Measurements from ENCODE around the gene IKZF2.
A peak's percentile ranks its signal among the peaks of the same experiment; 100 is the strongest.

IKZF2 gene

GRCh38 chr2:213151437-213152064 is at the start of gene IKZF2:
IKZF2 (minus strand) TSS chr2:213151612; CDS start chr2:213148629, 2,983 bp downstream.
- DNase-seq (ENCODE audit: low read depth in 2 of 2), result peak; percentile 72 to 73

GRCh38 chr2:213199871-213200270 is 48.5 kb upstream of the IKZF2 start:
- no peak for DNase-seq (ENCODE audit: low read depth in 2 of 2)

- no peak for DNase-seq (ENCODE audit: low read depth in 2 of 2)
These were observed 37.8 kb upstream of the IKZF2 start for GRCh38 chr2:213189001-213189899.

- DNase-seq (ENCODE audit: low read depth in 2 of 2), result no peak
These were observed 37.1 kb upstream of the IKZF2 start for GRCh38 chr2:213188533-213188867.

GRCh38 chr2:213187833-213188532 is 36.6 kb upstream of the IKZF2 start:
- peak; percentile 44 to 50 for DNase-seq (ENCODE audit: low read depth in 2 of 2)

GRCh38 chr2:213187386-213187785 is 36.0 kb upstream of the IKZF2 start:
- no peak for DNase-seq (ENCODE audit: low read depth in 2 of 2)

GRCh38 chr2:213185147-213185822 is 33.9 kb upstream of the IKZF2 start:
- no peak for DNase-seq (ENCODE audit: low read depth in 2 of 2)

GRCh38 chr2:213181712-213182111 is 30.3 kb upstream of the IKZF2 start:
- DNase-seq (ENCODE audit: low read depth in 2 of 2), result no peak

GRCh38 chr2:213177679-213178078 is 26.3 kb upstream of the IKZF2 start:
- no peak for DNase-seq (ENCODE audit: low read depth in 2 of 2)

- no peak for DNase-seq (ENCODE audit: low read depth in 2 of 2)
These were observed 24.3 kb upstream of the IKZF2 start for GRCh38 chr2:213175673-213176247.

- DNase-seq (ENCODE audit: low read depth in 2 of 2), result no peak
These were observed 21.2 kb upstream of the IKZF2 start for GRCh38 chr2:213172641-213173040.

- DNase-seq (ENCODE audit: low read depth in 2 of 2), result no peak
These were observed 19.7 kb upstream of the IKZF2 start for GRCh38 chr2:213171147-213171546.

GRCh38 chr2:213167271-213167930 is 16.0 kb upstream of the IKZF2 start:
- DNase-seq (ENCODE audit: low read depth in 2 of 2), result no peak

- no peak for DNase-seq (ENCODE audit: low read depth in 2 of 2)
These were observed 14.7 kb upstream of the IKZF2 start for GRCh38 chr2:213166109-213166508.

- no peak for DNase-seq (ENCODE audit: low read depth in 2 of 2)
These were observed 12.9 kb upstream of the IKZF2 start for GRCh38 chr2:213164263-213164662.

- no peak for DNase-seq (ENCODE audit: low read depth in 2 of 2)
These were observed 11.2 kb upstream of the IKZF2 start for GRCh38 chr2:213162516-213163118.

GRCh38 chr2:213161759-213162515 is 10.5 kb upstream of the IKZF2 start:
- no peak for DNase-seq (ENCODE audit: low read depth in 2 of 2)

- no peak for DNase-seq (ENCODE audit: low read depth in 2 of 2)
These were observed 8.4 kb upstream of the IKZF2 start for GRCh38 chr2:213159768-213160167.

GRCh38 chr2:213157242-213157641 is 5.8 kb upstream of the IKZF2 start:
- DNase-seq (ENCODE audit: low read depth in 2 of 2), result no peak

GRCh38 chr2:213156717-213157116 is 5.3 kb upstream of the IKZF2 start:
- DNase-seq (ENCODE audit: low read depth in 2 of 2), result no peak

Data from fibroblast of skin of left biceps (primary cell).